ENCODE results near the gene KRTAP10-5. TPM values are rescaled to one million over a fixed set of nuclear protein-coding genes. Genes with fewer than 3 reads are reported as not detected.

KRTAP10-5 gene
- total and polyA plus RNA-seq, 9 of the 15 experiments (the other 6 are each of a cell fraction or from before 2014, with no cell fraction given), result not detected

- no peak for TF ChIP-seq ZBTB11 (CRISPR knock-in tag; IDR thresholded peaks at IDR 0.05)
- TF ChIP-seq NRF1 (conservative IDR thresholded peaks at IDR 0.05 in 1 of 2, IDR thresholded peaks at IDR 0.05 in 1 of 2), result no peak
- TF ChIP-seq MNT (conservative IDR thresholded peaks at IDR 0.05), result no peak; a peak in 1 of 4 replicates
- TF ChIP-seq FOXK1 (CRISPR knock-in tag; IDR thresholded peaks at IDR 0.05; ENCODE audit: borderline replicate concordance), result no peak
- no peak for TF ChIP-seq ZNF740 (CRISPR knock-in tag; IDR thresholded peaks at IDR 0.05)
- TF ChIP-seq ZNF740 (tag; IDR thresholded peaks at IDR 0.05), result no peak
- TF ChIP-seq NONO (IDR thresholded peaks at IDR 0.05; ENCODE audit: low read depth in 2 of 2, low read length in 1 of 2), result no peak
- no peak for TF ChIP-seq ZNF24 (IDR thresholded peaks at IDR 0.05)
- TF ChIP-seq EP300 (IDR thresholded peaks at IDR 0.05; ENCODE audit: low read length), result no peak
- TF ChIP-seq ZNF764 (CRISPR knock-in tag; IDR thresholded peaks at IDR 0.05; ENCODE audit: low read depth), result no peak
- TF ChIP-seq SMARCC2 (IDR thresholded peaks at IDR 0.05; ENCODE audit: low read depth), result no peak
- no peak for TF ChIP-seq PTBP1 (IDR thresholded peaks at IDR 0.05; ENCODE audit: low read depth, low read length)
- no peak for TF ChIP-seq BRF1 (IDR thresholded peaks at IDR 0.05; ENCODE audit: borderline replicate concordance, extremely low read depth, insufficient read length)
- TF ChIP-seq ZNF561 (CRISPR knock-in tag; conservative IDR thresholded peaks at IDR 0.05), result no peak
- no peak for TF ChIP-seq RBM25 (IDR thresholded peaks at IDR 0.05; ENCODE audit: low read depth, low read length, severe bottlenecking)
- TF ChIP-seq IFI16 (CRISPR knock-in tag; IDR thresholded peaks at IDR 0.05), result no peak
- no peak for TF ChIP-seq ZBTB2 (IDR thresholded peaks at IDR 0.05)
- no peak for TF ChIP-seq RFX7 (CRISPR knock-in tag; IDR thresholded peaks at IDR 0.05)
- no peak for TF ChIP-seq RBM39 (optimal IDR thresholded peaks at IDR 0.05; ENCODE audit: low read depth, low read length)
- no peak for TF ChIP-seq MEF2A (IDR thresholded peaks at IDR 0.05; ENCODE audit: control insufficient read depth, low read depth, low read length)
These were observed 14.1 kb upstream of the KRTAP10-5 start (continued) for GRCh38 chr21:44594406-44594916.
